Choroid plexus epithelial cell (primary cell): Measurements from ENCODE around the gene CLCN2.

Experiments
- DNase-seq: peaks from one replicate; pipeline ENCODE4 v3.0.0-alpha.2; 2010; ENCODE audit warnings: low read depth
- H3K4me3 ChIP-seq: 2 replicates; pipeline ENCODE4 v1.5.1; 2011; ENCODE audit warnings: low read depth, mild to moderate bottlenecking, control low read depth, low read length, moderate library complexity
- CTCF ChIP-seq: conservative IDR thresholded peaks from 2 replicates; pipeline ENCODE4 v1.5.1; 2011; ENCODE audit warnings: low read depth, mild to moderate bottlenecking, control low read depth, inconsistent platforms, low read length, moderate library complexity

The CLCN2 gene

GRCh38 chr3:184322731-184323487 is 38.5 kb downstream of the CLCN2 start:
- DNase-seq, result no peak
- no peak for TF ChIP-seq CTCF
- no peak overlapping the region for H3K4me3 ChIP-seq

DNA sequence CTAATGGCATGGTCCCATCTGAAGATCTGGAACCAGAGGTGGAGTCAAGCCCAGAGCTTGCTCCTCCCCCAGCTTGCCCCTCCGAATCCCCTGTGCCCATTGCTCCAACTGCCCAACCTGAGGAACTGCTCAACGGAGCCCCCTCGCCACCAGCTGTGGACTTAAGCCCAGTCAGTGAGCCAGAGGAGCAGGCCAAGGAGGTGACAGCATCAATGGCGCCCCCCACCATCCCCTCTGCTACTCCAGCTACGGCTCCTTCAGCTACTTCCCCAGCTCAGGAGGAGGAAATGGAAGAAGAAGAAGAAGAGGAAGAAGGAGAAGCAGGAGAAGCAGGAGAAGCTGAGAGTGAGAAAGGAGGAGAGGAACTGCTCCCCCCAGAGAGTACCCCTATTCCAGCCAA is 39.7 kb downstream of the CLCN2 start:
- TF ChIP-seq CTCF, result no peak
- no peak for DNase-seq
- H3K4me3 ChIP-seq, result no peak overlapping the region

DNA sequence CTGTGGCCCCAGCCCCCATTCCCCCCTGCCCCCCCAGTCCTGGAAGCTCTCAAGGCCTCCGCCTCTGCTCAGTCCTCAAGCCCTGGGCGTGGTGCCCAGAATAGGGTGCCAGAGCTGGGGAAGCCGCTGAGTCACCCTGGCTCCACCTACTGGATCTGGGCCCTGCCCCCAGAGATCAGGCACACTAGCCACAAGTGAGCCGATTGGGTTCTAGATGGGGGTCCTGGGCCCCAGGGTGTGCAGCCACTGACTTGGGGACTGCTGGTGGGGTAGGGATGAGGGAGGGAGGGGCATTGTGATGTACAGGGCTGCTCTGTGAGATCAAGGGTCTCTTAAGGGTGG is 41.3 kb downstream of the CLCN2 start:
- TF ChIP-seq CTCF, result no peak
- peak; percentile 97 for DNase-seq
- no peak overlapping the region for H3K4me3 ChIP-seq

DNA sequence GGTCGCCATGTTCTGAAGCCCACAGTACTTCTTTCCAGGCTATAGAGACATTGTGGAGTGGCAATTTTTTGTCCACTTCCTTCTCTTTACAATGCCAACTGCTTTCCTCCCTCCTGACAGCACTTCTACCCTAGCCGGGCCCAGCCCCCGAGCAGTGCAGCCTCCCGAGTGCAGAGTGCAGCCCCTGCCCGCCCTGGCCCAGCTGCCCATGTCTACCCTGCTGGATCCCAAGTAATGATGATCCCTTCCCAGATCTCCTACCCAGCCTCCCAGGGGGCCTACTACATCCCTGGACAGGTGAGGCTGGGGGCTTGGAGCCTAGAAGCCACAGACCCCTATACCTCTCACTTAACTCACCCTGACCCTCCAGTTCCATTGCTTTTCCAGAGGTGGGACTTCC is 44.2 kb downstream of the CLCN2 start:
- no peak for DNase-seq
- H3K4me3 ChIP-seq, result peak overlapping the region; percentile 89
- TF ChIP-seq CTCF, result no peak

- peak; percentile 12 for DNase-seq
- H3K4me3 ChIP-seq, result peak overlapping the region; percentile 89
- TF ChIP-seq CTCF, result no peak
Measured at GRCh38 chr3:184316792-184317191, 44.6 kb downstream of the CLCN2 start.

DNA sequence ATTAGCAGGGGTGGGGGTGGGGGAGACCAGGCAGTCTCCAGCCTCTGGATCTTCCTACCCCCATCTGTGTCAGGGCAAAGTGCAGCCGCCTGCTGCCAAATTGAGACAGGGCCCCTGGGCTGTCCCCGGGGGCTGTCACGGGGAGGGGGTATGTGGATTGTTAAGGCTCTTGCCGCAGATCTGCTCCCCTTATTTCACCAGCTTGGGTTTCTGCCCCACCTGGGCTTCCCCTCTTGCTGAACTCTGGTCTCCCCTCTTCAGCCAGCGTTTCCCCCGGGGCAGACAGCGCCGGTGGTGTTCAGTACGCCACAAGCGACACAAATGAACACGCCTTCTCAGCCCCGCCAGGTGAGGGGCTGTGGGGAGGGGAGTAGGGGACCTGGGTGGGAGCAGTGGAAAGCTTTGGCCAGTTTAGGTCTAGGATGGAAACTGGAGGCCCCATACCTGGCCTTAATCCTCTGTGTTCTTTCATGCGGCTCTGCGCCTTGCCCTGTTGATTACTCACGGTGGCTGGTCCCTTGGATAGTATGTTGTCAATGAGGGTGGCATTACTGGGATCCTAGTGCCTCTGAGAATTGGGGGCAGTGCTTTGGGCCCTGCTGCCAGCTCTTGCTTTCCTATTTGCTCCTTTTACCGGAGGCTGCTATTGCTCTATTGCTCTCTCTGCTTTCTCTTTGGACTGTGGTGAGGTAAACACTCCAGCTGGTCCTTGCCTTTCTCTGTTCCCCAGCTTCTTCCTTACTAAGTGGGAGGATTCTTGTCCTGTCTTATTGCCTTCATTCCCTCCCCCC is 45.3 kb downstream of the CLCN2 start:
- peak; percentile 47 for DNase-seq
- TF ChIP-seq CTCF, result no peak
- peak overlapping the region; percentile 89 for H3K4me3 ChIP-seq

- TF ChIP-seq CTCF, result no peak
- DNase-seq, result no peak
- H3K4me3 ChIP-seq, result peak overlapping the region; percentile 89
Measured at GRCh38 chr3:184315543-184315867, 45.9 kb downstream of the CLCN2 start.
